SKM-1 (cell line): ENCODE results near the gene ALPK1.
"Not testable (repeated sequence)": the region's sequence is repeated elsewhere in the genome, so short reads cannot be mapped to it uniquely, and the experiment has no call there.

Experiments used
- DNase-seq: peaks from one replicate; lab custom pipeline; 2025; ENCODE audit not compliant: unreplicated experiment; lab: John Stamatoyannopoulos, UW

ALPK1 gene

DNA sequence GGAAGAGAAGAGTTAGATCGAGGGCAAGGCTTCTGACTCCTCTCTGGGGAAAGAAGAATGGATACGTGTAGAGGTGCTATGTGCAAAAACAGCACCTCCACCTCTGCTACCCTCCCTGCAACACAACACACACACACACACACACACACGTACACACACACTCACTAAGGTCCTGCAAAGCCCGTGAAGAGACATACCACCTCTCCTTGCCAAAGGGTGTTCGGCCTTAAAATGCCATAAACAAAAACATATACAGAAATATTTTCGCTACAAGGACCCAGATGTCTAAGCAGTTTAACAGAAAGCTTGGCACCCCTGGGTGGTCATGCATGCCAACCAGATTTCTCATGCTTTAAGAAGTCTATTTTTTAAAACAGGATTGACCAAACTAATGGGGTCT, 13.0 kb upstream of the ALPK1 start:
- DNase-seq = no peak

DNA sequence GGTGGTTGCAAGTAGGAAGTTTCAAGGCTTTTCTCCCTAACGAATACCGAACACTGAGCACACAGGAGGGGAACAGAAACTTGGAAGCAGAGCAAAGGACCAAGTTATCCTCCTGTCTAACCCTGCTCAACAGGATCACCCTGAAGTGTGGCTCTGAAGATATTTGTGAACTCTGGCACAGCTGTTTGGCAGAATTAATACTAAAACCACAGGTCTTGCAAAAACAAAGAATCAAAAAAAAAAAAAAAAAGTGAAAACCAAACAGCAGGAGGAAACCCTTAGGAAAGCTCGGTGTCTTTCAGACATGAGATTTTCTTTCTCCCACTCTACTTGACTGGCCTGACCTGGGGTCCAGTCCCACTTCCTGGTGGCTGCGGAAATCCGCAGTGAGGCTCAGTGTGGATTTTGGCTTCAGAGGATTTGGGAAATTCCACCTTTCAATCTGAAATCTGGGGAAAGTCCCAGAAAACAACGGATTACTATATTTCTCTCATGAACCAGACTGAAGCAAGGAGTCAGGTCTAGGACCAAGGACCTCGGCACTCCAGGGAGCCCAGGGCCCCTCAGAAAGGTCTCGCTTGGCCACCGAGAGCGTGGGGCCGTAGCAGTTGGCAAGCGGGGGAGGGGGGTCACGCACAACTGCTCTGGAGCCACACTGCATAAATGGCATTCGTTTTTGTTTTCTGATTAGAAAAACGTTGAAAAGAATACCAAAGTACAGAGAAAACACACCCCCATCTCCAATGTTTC, 12.3 kb upstream of the ALPK1 start:
- no peak for DNase-seq

DNA sequence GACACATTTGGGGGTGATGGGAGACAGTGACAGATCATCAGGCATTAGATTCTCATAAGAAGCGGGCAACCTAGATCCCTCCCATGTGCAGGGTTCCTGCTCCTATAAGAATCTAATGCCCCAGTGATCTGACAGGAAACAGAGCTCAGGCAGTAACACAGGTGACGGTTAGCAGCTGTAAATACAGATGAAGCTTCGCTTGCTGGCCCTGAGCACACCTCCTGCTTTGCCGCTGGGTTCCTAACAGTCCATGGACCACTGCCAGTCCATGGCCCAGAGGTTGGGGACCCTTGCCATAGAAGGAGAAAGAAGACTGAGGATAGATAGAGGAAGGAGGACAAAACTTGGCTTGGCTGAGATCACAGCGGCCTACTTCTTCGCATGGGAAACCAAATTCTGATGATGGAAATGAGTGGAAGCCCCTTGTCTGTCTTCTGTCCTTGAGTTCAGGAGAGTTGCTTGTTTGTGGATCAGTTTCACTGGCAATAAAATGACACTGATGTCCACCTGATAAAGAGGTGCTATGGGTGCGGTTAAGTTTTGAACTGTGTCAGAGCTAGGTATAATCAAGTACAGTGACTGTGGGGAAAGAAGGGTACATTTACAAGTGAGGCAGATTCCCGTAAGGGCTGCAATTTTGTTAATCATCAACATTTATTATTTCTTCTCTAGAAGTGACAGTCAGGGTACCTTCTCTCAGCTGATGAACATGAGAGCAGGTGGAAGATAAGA, 9.7 kb upstream of the ALPK1 start:
- DNase-seq = no peak

DNA sequence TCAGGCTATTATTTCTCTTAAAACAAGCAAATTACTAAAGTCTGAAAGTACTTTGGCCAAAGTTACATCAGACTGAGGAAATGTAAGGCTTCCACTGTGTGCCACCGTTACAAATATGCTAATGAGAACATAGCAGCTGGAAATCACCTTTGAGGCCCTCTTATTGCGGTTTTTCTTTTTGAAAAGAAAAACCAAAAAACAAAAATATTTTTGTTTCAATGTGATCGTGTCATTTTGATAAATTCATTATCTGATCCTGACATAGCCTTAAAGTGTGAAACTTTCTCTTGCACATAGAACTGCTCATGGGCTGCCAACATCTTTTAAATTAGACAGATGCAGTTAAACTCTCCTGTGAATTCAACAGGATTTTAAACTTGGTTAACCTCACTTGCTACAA, 8.7 kb upstream of the ALPK1 start:
- DNase-seq = no peak

DNA sequence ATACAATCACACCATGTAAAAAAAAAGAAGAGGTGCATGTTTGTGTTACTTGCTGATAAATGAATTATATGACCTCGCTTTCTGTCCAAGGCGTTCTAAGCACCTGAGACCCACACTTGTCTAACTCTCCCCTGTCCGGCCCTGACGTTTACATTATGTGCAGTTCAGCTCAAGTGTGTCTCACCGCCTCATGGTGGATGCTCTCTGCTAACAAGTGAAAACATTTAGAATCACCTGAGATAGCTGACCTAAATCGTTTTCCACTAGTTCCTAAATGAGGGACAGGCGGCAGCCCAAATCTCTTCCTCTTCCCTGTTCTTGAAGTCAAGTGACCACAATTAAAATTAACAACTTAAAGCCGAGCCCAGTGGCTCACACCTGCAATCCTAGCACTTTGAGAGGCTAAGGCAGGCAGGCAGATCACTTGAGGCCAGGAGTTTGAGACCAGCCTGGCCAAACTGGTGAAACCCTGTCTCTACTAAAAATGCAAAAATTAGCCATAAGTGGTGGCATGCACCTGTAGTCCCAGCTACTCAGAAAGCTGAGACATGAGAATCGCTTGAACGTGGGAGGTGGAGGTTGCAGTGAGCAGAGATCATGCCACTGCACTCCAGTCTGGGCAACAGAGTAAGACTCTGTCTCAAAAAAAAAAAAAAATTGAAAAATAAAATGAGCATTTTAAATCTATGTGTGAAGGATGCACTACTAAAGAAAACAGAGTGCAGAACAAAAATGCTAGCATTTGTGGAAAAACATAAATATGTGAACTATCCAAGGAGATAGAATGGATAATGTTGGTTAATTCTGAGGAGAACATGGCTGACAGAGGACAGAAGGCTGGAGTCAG, 7.5 kb upstream of the ALPK1 start:
- no peak for DNase-seq

DNA sequence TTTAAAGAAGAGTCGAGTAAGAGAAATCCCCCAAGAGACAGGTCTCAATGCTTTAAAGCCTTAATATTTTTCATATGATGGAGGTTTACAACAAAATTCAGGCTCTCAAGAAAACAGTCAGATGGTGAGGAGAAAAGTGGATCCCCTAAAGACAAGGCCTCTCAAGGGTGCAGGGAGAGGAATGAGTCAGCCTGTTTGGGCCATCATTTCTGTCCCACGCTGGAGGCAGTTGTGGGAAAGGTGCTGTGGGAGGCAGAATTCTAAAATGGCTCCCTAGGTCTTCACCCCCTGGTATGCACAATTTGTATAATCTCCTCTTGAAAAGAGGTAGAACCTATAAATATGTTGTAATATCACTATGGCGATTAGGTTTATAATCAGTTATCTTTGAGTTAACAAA, 6.8 kb upstream of the ALPK1 start:
- no peak for DNase-seq

DNA sequence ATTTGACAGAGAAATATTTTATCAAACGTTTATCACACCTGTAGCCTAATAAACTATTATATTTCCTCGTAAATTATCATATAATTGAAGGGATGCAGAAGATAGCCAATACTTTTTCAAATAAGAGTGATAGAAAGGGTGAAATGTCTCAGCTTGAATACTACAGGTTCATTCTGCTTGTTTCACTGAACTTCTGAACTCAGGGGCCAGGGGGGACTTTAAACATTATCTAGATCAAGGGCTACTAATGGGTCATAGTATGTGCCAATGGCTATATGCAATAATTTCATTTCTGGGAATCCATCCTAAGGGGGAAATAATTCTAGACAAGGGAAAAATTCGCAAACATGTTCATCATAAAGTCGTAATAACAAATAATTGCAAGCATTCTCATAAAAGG, 2.6 kb downstream of the ALPK1 start:
- DNase-seq = no peak

DNA sequence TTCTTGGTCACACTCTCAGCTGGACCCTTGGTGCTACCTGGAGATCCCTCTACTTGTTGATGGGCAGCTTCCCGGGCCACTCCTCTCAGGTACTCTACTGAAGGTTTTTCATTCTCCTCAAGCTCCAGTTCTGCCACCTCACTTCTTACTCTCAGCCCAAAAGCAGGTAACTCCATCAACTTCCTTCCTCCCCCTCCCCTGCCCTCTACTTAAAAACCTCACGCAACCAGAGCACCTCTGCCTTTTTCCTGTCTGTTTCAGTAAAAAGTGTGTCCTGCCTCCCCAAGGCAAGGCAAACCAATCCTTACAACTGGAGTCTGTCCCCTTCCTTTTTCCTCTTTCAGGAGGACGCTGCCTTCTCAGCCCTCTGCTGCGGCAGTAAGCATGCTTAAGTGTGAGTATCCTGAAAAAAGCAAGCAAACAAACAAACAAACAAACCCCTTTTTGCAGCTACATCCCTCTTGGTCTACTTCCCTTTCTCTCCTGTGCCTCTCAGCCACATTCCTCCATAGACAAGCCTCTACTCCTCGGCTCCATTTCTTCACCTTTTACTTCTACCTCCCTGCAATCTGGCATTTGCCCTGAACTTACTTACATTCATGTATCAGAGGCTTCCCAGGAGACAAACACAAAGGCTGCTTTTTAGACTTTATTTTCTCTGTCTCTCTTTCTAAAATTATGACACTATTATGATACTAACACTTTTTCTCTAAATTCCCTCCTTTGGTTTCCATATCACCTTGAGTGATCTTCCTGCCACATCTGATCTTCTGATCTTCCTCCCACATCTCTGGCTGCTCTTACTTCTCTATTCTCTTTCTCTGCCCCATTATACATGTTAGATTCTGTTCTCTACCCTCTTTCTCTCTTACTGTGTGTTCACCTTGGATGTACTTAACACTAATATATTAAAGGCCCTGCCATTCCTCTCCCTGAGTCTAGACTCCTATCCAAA, 5.4 kb downstream of the ALPK1 start:
- DNase-seq = no peak

DNA sequence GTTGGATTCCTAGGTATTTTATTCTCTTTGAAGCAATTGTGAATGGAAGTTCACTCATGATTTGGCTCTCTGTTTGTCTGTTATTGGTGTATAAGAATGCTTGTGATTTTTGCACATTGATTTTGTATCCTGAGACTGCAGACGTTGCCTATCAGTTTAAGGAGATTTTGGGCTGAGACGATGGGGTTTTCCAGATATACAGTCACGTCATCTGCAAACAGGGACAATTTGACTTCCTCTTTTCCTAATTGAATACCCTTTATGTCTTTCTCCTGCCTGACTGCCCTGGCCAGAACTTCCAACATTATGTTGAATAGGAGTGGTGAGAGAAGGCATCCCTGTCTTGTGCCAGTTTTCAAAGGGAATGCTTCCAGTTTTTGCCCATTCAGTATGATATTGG, 8.3 kb downstream of the ALPK1 start:
- DNase-seq = not testable (repeated sequence)

DNA sequence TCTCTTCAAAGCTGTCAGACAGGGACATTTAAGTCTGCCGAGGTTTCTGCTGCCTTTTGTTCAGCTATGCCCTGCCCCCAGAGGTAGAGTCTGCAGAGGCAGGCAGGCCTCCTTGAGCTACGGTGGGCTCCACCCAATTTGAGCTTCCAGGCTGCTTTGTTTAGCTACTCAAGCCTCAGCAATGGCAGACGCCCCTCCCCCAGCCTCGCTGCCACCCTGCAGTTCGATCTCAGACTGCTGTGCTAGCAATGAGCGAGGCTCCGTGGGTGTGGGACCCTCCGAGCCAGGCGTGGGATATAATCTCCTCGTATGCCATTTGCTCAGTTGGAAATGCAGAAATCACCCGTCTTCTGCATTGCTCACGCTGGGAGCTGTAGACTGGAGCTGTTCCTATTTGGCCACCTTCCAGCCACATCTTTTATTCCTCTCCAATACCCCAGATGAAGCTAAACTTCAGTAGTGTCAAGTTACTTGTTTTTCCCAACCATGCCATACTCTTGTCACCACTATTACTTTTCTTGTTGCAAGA, 12.2 kb downstream of the ALPK1 start:
- DNase-seq = not testable (repeated sequence)

DNA sequence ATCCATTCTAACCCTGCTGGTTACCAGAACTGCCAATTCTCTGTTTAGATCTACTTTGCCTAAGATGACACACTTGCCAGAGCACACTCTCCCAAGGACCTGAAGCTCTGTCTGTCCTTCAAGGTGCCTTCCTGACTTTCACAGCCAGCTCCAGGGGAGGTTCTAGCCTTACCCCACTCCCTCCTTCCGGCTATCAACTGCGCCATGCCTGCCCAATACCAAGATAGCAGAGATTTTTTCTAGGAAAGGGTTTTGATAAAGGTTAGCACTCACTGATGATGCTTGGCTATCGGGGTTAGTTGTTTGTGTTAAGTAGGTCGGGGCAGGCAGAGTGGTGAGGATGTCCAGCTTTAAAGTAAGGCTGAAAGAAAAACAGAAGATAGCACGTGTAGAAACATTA, 14.3 kb downstream of the ALPK1 start:
- DNase-seq = no peak

DNA sequence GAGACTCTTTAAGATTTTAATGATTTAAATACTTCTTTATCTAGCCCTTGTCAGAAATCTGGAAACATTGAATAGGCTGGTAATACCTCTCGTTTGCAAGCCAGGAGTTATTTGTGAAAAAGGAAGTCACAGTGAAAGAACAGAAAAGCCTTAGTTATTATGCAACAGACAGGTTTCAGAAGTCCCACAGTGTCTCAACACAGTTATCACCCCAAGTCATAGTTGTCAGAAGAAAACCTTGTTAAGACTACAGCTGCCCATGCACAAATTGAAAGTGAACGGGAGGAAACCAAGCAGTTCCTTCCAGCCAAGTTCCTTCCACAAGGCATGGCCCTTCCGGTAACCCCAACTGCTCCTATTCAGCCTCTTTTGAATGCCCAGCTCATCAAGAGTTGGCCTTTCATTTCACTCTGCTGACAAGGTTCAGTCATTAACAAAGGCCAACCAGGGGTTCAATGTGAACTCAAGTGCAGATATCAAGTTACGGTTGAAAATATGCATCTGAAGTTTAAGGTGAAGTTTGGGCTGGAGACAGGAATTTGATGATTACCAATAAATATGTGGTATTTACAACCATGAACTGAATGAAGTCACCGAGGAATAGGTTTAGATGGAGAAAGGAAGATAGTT, 15.6 kb downstream of the ALPK1 start:
- peak; percentile 73 for DNase-seq

DNA sequence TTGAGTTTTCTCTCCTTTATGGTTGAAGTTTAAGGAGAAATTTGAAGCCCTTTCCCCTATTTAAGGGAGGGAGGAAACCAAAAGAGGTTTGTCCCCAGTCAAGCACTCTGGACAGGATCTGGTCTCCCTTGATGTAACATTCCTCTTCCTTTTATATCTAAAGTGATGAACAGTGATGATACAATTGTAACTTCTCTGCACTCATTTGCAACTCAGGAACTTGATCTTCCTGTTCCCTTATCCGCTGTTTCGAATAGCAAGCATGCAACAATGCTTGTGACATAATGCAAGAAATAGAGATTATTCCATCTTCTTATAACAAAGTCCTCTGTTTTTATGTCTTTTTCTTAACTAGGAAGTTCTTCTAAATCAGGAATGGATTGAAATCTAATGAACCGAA, 18.3 kb downstream of the ALPK1 start:
- no peak for DNase-seq

DNA sequence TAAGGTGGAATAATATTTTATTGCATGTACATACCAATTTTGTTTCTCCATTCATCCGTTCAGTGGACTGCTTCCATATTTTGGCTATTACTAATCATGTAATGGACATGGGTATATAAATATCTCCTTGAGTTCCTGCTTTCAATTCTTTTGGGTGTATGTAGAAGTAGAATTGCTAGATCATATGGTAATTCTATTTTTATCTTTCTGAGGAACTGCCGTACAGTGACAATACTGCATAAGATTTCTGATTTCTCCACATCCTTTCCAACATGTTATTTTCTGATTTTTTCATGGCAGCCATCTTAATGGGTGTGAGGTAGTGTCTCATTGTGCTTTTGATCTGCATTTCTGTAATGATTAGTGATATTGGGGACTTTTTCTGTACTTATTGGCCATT, 19.2 kb downstream of the ALPK1 start:
- no peak for DNase-seq

DNA sequence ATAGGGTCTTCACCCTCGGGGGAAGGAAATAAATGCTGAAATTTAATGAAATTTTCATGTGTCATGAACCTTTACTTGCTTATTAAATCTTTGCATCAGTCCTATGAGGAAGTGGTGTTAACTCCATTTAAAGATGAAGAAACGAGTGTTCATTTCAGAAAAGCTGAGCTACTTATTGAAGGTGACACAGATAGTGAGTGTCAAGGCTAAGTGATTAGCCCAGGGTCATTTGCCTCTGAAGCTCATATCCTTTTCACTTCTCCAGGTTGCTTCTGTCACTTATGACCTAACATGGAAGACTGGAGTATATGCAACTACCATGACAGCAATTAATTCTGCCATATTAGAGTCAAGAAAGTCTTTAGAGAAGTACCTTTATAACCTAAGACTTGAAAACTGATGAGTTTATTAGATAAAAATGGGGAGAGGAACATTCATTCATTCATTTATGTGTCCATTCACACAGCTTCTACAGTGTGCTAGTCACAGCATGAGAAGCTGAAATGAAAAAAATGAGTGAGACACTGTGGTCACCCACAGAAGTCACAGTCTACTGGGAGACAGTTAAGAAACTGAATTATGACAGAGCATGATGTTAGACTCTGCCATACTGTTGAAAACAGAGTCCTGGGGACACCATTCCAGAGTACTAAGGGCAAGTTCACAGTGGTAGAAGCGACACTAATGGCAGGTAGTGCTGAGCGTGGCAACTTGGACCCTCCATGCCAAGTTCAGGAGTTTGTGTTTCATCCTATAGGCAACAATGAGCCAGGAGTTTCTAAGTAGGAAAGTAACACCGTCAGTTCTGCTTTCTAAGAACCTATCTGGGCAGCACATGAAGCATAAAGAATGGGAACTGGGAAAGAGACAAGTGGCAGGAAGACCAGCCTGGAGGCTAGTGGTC, 21.3 kb downstream of the ALPK1 start:
- DNase-seq = no peak

DNA sequence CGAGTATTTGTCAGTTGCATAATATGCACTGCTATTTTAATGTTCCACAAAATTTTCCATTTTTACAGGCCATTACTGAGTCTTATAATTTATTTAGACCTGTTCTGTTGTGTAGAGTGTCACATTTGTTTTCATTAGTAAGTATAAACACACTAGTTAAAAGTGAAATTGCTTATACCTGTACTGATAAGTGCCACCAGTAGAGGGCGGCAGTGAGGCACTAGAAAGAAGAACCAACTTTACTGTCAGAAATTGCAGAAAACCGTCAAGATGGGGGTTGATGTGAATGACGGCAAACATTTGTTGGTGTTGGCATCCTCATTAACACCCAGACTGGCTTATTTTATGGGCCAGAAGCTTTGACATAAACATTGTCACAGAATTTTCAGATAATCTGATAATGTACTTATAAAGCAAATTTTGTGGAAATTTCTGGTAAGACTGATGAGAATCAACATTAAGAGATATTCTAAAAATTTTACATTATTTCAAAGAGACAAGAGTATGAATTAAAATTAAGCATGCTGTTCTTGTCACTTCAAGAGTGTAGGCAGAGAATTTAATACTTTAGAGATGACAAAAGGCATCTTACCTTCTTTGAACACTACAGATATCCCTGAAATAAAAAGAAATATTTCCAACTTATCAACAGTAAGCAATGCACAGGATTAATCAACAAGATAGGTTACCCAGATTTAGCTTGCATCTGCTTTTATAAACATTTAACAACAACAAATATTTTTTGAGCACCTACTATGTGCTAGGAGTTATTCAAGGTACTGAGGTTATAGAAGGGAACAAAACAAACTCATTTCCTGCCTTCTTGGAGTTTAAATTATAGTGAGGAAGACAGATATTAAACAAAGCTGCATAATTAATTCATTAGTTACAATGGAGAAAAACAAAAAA, 24.9 kb downstream of the ALPK1 start:
- peak; percentile 59 for DNase-seq

DNA sequence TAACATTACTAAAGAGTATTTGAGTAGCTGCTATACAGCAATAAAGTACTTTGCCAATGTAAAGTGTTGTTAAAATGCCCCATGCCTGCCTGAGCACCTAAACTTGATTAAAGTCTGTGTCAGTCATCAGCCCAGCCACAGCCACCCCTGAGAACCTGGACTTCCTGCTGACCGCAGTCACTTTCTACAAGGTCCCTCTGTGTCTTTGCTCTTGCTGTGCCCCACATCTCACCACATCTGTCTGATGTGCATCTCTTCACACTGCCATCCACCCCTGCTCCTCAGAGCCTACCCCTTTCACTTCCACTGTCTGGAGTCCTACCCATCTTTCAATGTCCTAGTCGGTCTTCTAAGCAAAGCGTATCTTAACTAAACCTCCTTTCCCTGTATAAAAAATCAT, 25.7 kb downstream of the ALPK1 start:
- DNase-seq = no peak

DNA sequence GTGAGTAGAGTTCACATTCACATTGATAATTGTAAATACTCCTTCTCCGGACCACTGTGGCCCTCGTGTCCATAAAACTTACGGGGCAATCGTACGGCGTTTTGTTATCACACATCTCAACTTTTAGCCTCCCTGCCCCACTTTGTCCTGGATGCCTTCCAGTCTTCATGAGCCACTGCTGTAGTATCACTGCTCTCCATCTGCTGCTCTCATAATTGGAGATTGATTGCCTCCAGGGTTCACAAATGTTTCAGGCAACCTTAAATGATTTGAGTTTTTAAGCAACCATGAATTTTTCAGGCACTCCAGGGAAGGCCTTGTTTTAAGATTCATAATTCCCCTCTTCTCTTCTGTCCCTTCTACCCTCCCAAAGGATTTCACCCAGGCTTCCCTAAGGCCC, 28.4 kb downstream of the ALPK1 start:
- no peak for DNase-seq
